ENCODE measurements around the gene CAPN10. TPM values are rescaled to one million over a fixed set of nuclear protein-coding genes. Genes with fewer than 3 reads are reported as not detected.
"Not testable (repeated sequence)": the region's sequence is repeated elsewhere in the genome, so short reads cannot be mapped to it uniquely, and the experiment has no call there.

CAPN10 gene
- total RNA-seq, 1 experiment from 2014 or later, result 61.3 TPM

GRCh38 chr2:240615820-240616547 is 29.4 kb downstream of the CAPN10 start (continued):
- TF ChIP-seq MLX (CRISPR knock-in tag; IDR thresholded peaks at IDR 0.05) (no peak), NR1H2 (CRISPR knock-in tag; IDR thresholded peaks at IDR 0.05) (no peak), SOX15 (CRISPR knock-in tag; IDR thresholded peaks at IDR 0.05) (no peak), ESRRA (CRISPR knock-in tag; IDR thresholded peaks at IDR 0.05; ENCODE audit: borderline replicate concordance) (no peak)

- DNase-seq (ENCODE audit: low spot score), result peak; percentile 11
- CTCF ChIA-PET, result interaction anchor here (0.7 kb wide), 1 partner anchor 319 kb away, joined by 3 read pairs; no protein-coding TSS in a partner anchor
- Mint-ChIP-seq H3K9me3 (peaks cover 19% of the 10 kb centered on the region), H3K36me3 (peaks cover 23% of the 10 kb centered on the region)
- H3K4me3 Mint-ChIP-seq; POLR2A ChIA-PET; H3K27me3 Mint-ChIP-seq (ENCODE audit: low read depth); H3K4me1 Mint-ChIP-seq; H3K27ac Mint-ChIP-seq: not testable (repeated sequence)
- ATAC-seq, result peak; percentile 53
Measured at GRCh38 chr2:240616860-240617666, 30.5 kb downstream of the CAPN10 start.

DNA sequence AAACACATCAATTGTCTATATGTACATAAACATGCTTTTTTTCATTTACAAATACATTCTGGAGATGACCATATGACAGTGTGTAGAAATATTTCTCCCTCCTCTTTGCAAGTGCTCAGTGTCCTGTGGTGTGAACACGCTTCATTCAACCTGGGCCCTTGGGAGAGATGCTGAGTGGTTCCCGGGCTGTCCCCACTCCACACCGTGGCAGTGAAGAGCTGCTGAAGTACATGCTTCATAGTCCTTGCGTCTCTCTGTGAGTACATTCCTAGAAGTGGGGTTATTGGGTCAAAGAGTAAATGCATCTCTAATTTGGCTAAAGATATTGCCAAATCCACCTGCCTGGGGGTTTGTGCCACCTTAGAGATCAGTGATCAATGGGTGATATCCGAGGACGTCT is 32.2 kb downstream of the CAPN10 start:
- Mint-ChIP-seq H3K36me3 (peaks cover 23% of the 10 kb centered on the region), H3K27me3 (ENCODE audit: low read depth) (peaks cover 3% of the 10 kb centered on the region; the same call in 1 of the 2 replicates), H3K4me3 (no peak overlapping the region), H3K27ac (no peak overlapping the region), H3K4me1 (no peaks in the 10 kb centered on the region), H3K9me3 (peaks cover 19% of the 10 kb centered on the region)
- ChIA-PET CTCF (no interaction called here), POLR2A (no interaction called here)
- ATAC-seq, result no peak
- DNase-seq (ENCODE audit: low spot score), result no peak
- TF ChIP-seq ESRRA (CRISPR knock-in tag; IDR thresholded peaks at IDR 0.05; ENCODE audit: borderline replicate concordance) (no peak), FOXK1 (CRISPR knock-in tag; IDR thresholded peaks at IDR 0.05) (no peak), ZBTB43 (CRISPR knock-in tag; IDR thresholded peaks at IDR 0.05) (no peak), SMAD4 (CRISPR knock-in tag; IDR thresholded peaks at IDR 0.05) (no peak), GRHL2 (CRISPR knock-in tag; IDR thresholded peaks at IDR 0.05; ENCODE audit: insufficient replicate concordance, severe bottlenecking) (no peak), ZNF281 (CRISPR knock-in tag; IDR thresholded peaks at IDR 0.05) (no peak), ZNF138 (CRISPR knock-in tag; conservative IDR thresholded peaks at IDR 0.05) (no peak), CREM (CRISPR knock-in tag; IDR thresholded peaks at IDR 0.05) (no peak), RORB (CRISPR knock-in tag; IDR thresholded peaks at IDR 0.05) (no peak)
- TF ChIP-seq, protein P1, sequence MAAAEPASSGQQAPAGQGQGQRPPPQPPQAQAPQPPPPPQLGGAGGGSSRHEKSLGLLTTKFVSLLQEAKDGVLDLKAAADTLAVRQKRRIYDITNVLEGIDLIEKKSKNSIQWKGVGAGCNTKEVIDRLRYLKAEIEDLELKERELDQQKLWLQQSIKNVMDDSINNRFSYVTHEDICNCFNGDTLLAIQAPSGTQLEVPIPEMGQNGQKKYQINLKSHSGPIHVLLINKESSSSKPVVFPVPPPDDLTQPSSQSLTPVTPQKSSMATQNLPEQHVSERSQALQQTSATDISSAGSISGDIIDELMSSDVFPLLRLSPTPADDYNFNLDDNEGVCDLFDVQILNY (CRISPR knock-in tag; IDR thresholded peaks at IDR 0.05), result no peak
- TF ChIP-seq, protein P2, sequence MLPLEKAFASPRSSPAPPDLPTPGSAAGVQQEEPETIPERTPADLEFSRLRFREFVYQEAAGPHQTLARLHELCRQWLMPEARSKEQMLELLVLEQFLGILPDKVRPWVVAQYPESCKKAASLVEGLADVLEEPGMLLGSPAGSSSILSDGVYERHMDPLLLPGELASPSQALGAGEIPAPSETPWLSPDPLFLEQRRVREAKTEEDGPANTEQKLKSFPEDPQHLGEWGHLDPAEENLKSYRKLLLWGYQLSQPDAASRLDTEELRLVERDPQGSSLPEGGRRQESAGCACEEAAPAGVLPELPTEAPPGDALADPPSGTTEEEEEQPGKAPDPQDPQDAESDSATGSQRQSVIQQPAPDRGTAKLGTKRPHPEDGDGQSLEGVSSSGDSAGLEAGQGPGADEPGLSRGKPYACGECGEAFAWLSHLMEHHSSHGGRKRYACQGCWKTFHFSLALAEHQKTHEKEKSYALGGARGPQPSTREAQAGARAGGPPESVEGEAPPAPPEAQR (CRISPR knock-in tag; IDR thresholded peaks at IDR 0.05), result no peak
- TF ChIP-seq, protein P3, sequence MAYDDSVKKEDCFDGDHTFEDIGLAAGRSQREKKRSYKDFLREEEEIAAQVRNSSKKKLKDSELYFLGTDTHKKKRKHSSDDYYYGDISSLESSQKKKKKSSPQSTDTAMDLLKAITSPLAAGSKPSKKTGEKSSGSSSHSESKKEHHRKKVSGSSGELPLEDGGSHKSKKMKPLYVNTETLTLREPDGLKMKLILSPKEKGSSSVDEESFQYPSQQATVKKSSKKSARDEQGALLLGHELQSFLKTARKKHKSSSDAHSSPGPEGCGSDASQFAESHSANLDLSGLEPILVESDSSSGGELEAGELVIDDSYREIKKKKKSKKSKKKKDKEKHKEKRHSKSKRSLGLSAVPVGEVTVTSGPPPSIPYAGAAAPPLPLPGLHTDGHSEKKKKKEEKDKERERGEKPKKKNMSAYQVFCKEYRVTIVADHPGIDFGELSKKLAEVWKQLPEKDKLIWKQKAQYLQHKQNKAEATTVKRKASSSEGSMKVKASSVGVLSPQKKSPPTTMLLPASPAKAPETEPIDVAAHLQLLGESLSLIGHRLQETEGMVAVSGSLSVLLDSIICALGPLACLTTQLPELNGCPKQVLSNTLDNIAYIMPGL (CRISPR knock-in tag; IDR thresholded peaks at IDR 0.05), result no peak
- TF ChIP-seq, protein P4, sequence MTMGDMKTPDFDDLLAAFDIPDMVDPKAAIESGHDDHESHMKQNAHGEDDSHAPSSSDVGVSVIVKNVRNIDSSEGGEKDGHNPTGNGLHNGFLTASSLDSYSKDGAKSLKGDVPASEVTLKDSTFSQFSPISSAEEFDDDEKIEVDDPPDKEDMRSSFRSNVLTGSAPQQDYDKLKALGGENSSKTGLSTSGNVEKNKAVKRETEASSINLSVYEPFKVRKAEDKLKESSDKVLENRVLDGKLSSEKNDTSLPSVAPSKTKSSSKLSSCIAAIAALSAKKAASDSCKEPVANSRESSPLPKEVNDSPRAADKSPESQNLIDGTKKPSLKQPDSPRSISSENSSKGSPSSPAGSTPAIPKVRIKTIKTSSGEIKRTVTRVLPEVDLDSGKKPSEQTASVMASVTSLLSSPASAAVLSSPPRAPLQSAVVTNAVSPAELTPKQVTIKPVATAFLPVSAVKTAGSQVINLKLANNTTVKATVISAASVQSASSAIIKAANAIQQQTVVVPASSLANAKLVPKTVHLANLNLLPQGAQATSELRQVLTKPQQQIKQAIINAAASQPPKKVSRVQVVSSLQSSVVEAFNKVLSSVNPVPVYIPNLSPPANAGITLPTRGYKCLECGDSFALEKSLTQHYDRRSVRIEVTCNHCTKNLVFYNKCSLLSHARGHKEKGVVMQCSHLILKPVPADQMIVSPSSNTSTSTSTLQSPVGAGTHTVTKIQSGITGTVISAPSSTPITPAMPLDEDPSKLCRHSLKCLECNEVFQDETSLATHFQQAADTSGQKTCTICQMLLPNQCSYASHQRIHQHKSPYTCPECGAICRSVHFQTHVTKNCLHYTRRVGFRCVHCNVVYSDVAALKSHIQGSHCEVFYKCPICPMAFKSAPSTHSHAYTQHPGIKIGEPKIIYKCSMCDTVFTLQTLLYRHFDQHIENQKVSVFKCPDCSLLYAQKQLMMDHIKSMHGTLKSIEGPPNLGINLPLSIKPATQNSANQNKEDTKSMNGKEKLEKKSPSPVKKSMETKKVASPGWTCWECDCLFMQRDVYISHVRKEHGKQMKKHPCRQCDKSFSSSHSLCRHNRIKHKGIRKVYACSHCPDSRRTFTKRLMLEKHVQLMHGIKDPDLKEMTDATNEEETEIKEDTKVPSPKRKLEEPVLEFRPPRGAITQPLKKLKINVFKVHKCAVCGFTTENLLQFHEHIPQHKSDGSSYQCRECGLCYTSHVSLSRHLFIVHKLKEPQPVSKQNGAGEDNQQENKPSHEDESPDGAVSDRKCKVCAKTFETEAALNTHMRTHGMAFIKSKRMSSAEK (CRISPR knock-in tag; IDR thresholded peaks at IDR 0.05; ENCODE audit: borderline replicate concordance), result no peak
